Gastroesophageal sphincter (tissue), 4 donors: ENCODE results near the gene NLRC3. TPM values are rescaled to one million over a fixed set of nuclear protein-coding genes. Genes with fewer than 3 reads are reported as not detected.

Experiments
- ATAC-seq: fragments of 150-250 bp; one replicate; pipeline ENCODE4 v1.9.1; 2016; ENCODE audit warnings: mild to moderate bottlenecking, moderate library complexity
- H3K27ac ChIP-seq, 4 donors: fragments of 200-600 bp; sonication (generic) in 3 of 4; 1 replicate in 3 of 4; 2 replicates in 1 of 4; pipeline ENCODE4 v1.5.1; 2016 to 2019
- H3K27me3 ChIP-seq: fragments of 200-600 bp; sonication (generic); one replicate; pipeline ENCODE4 v1.5.1; 2019
- H3K36me3 ChIP-seq, 2 donors: fragments of 200-600 bp; sonication (generic); one replicate each; pipeline ENCODE4 v1.5.1; 2019; ENCODE audit warnings: control low read depth in 1 of 2
- H3K4me1 ChIP-seq, 3 donors: fragments of 200-600 bp; sonication (generic); 1 replicate in 2 of 3; 2 replicates in 1 of 3; pipeline ENCODE4 v1.5.1; 2016 to 2019; ENCODE audit warnings: control low read depth in 2 of 3
- H3K4me3 ChIP-seq, 2 donors: fragments of 200-600 bp; sonication (generic); one replicate each; pipeline ENCODE4 v1.5.1; 2019; ENCODE audit warnings: mild to moderate bottlenecking in 1 of 2, moderate library complexity in 1 of 2
- H3K9me3 ChIP-seq, 3 donors: fragments of 200-600 bp; sonication (generic); one replicate each; pipeline ENCODE4 v1.5.1; 2017 to 2019; ENCODE audit warnings: control low read depth in 2 of 3
- EP300 ChIP-seq: sonication (generic); formaldehyde crosslinking; IDR thresholded peaks from one replicate; pipeline ENCODE4 v1.6.1; 2017; ENCODE audit warnings: antibody characterized with exemption, mild to moderate bottlenecking
- POLR2A ChIP-seq, 2 donors: fragments of 450-650 bp; IDR thresholded peaks; one replicate each; pipeline ENCODE4 v1.6.1; 2017; ENCODE audit warnings: antibody characterized with exemption in 2 of 2, mild to moderate bottlenecking in 2 of 2, moderate library complexity in 1 of 2
- POLR2AphosphoS5 ChIP-seq: sonication (generic); formaldehyde crosslinking; IDR thresholded peaks from one replicate; pipeline ENCODE4 v1.6.1; 2017; ENCODE audit warnings: antibody characterized with exemption
- WGBS, 2 donors: methylation state at CpG; one replicate each; pipeline ENCODE4 v1.1.5; 2018; ENCODE audit warnings: low coverage in 1 of 2; 5-methylcytosine and 5-hydroxymethylcytosine counted together
- total RNA-seq, 4 donors: library from RNA; depleted of rRNA; stranded (reverse); fragments of >200 nt; gene quantifications; one replicate each; pipeline ENCODE4 v1.1.0, GENCODE V29; 2016
- TF ChIP-seq, protein P1 (sequence below), 4 experiments: fragments of 200-600 bp in 2 of 4; fragments of 450-650 bp in 2 of 4; sonication (generic) in 1 of 4; IDR thresholded peaks; one replicate each; pipeline ENCODE4 v1.5.1; 2017 to 2019; ENCODE audit warnings: antibody characterized with exemption in 4 of 4, mild to moderate bottlenecking in 2 of 4, moderate library complexity in 2 of 4

NLRC3 gene
- total RNA-seq, 4 donors from 2014 or later: 1.1 to 5.8 (median 1.4) TPM

DNA sequence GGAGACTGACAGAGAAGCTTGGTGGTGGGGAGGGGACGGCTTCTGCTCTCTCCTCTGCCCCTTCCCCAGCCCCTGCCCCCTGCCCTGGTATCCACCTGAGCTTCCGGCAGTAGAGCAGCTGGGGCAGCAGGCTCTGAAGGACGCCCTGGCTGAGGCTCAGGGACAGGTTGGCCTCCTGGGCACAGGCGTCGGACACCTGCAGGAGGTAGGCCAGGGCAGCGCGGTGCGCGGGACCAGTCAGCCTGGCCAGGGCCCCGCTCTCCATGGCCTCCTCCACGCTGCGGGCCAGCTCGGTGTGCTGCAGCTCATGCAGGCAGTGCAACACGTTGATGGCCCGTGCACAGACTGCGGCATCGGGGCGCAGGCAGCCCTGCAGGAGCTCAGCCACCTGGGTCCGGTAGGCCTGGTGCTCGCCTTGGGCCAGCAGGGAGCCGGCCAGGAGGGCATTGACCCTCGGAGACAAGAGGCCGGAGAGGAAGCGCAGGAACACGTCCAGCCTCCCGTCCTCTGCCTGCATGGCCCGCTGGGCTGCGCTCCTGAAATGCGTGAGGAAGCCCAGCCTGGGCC lies 14.2 kb downstream of the NLRC3 start:
- Histone ChIP-seq H3K36me3 (peaks cover 0 to 28% of the 10 kb centered on the region in 2 donors), H3K27ac (no peak overlapping the region), H3K4me3 (no peak overlapping the region), H3K4me1 (no peaks in the 10 kb centered on the region), H3K9me3 (no peaks in the 10 kb centered on the region), H3K27me3 (no peaks in the 10 kb centered on the region)
- WGBS, 2 donors: 100% methylated on average over 1 to 6 of the region's 29 CpGs
- TF ChIP-seq POLR2AphosphoS5 (no peak), EP300 (no peak), POLR2A (IDR thresholded peaks at IDR 0.05) (no peak)
- TF ChIP-seq, protein P1, sequence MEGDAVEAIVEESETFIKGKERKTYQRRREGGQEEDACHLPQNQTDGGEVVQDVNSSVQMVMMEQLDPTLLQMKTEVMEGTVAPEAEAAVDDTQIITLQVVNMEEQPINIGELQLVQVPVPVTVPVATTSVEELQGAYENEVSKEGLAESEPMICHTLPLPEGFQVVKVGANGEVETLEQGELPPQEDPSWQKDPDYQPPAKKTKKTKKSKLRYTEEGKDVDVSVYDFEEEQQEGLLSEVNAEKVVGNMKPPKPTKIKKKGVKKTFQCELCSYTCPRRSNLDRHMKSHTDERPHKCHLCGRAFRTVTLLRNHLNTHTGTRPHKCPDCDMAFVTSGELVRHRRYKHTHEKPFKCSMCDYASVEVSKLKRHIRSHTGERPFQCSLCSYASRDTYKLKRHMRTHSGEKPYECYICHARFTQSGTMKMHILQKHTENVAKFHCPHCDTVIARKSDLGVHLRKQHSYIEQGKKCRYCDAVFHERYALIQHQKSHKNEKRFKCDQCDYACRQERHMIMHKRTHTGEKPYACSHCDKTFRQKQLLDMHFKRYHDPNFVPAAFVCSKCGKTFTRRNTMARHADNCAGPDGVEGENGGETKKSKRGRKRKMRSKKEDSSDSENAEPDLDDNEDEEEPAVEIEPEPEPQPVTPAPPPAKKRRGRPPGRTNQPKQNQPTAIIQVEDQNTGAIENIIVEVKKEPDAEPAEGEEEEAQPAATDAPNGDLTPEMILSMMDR (IDR thresholded peaks at IDR 0.05): no peak
- ATAC-seq: no peak

- Histone ChIP-seq H3K27ac (no peak overlapping the region), H3K27me3 (no peaks in the 10 kb centered on the region), H3K4me1 (no peaks in the 10 kb centered on the region), H3K4me3 (no peak overlapping the region), H3K36me3 (peaks cover 0 to 28% of the 10 kb centered on the region in 2 donors), H3K9me3 (no peaks in the 10 kb centered on the region)
- TF ChIP-seq, protein P1 (IDR thresholded peaks at IDR 0.05): no peak
- TF ChIP-seq POLR2AphosphoS5: no peak
- no peak for ATAC-seq
- WGBS, 2 donors: 100% methylated on average over 4 of the region's 15 CpGs; no CpG with 5 or more reads in 1 of the 2 donors
Observed at GRCh38 chr16:3561626-3562025, 15.6 kb downstream of the NLRC3 start.

GRCh38 chr16:3554351-3554928 lies 22.8 kb downstream of the NLRC3 start:
- 89 to 91% methylated on average over 4 to 5 of the region's 7 CpGs for WGBS, 2 donors
- H3K9me3 ChIP-seq: no peaks in the 10 kb centered on the region
- H3K4me1 ChIP-seq: no peaks in the 10 kb centered on the region
- H3K27ac ChIP-seq: no peak overlapping the region
- ATAC-seq: no peak
- TF ChIP-seq EP300 (no peak), POLR2A (IDR thresholded peaks at IDR 0.05) (no peak), POLR2AphosphoS5 (no peak)
- TF ChIP-seq, protein P1 (IDR thresholded peaks at IDR 0.05): no peak
- no peak overlapping the region for H3K4me3 ChIP-seq
- peaks cover 0 to 9% of the 10 kb centered on the region in 2 donors for H3K36me3 ChIP-seq
- no peaks in the 10 kb centered on the region for H3K27me3 ChIP-seq

- Histone ChIP-seq H3K27me3 (no peaks in the 10 kb centered on the region), H3K27ac (no peak overlapping the region), H3K36me3 (peaks cover 0 to 9% of the 10 kb centered on the region in 2 donors), H3K9me3 (no peaks in the 10 kb centered on the region), H3K4me1 (no peaks in the 10 kb centered on the region), H3K4me3 (no peak overlapping the region)
- no peak for TF ChIP-seq POLR2A (IDR thresholded peaks at IDR 0.05)
- TF ChIP-seq, protein P1 (IDR thresholded peaks at IDR 0.05): no peak
- TF ChIP-seq EP300: no peak
- TF ChIP-seq POLR2AphosphoS5: no peak
- no peak for ATAC-seq
- WGBS, 2 donors: 71 to 74% methylated on average over 9 to 11 of the region's 11 CpGs
Observed at GRCh38 chr16:3553138-3553923, 23.9 kb downstream of the NLRC3 start.
